OCI-LY3 (cell line): ENCODE results near the gene SULT1C3.

Source experiments
- H2AFZ ChIP-seq: fragments of 200-600, 300-600 bp; shearing (Covaris generic); 2 replicates; pipeline ENCODE4 v1.6.0; 2014; ENCODE audit warnings: antibody characterized with exemption, low read depth, low read length
- H3K27ac ChIP-seq: fragments of 200-600, 300-600 bp; sonication (generic); 2 replicates; pipeline ENCODE4 v1.5.1; 2014; ENCODE audit warnings: mild to moderate bottlenecking, low read length, moderate library complexity, mixed read lengths
- H3K27me3 ChIP-seq: fragments of 200-600, 300-600 bp; sonication (generic); 2 replicates; pipeline ENCODE4 v1.6.1; 2014; ENCODE audit warnings: low read depth, low read length, mixed read lengths
- H3K36me3 ChIP-seq: fragments of 200-600, 300-600 bp; sonication (generic); replicated peaks from 2 replicates; pipeline ENCODE3; 2014; ENCODE audit warnings: low read depth, low read length, mixed read lengths
- H3K4me1 ChIP-seq: fragments of 300-600, 200-600 bp; sonication (generic); 2 replicates; pipeline ENCODE4 v1.6.1; 2014; ENCODE audit warnings: low read length, mixed read lengths
- H3K4me2 ChIP-seq: fragments of 200-600, 300-600 bp; sonication (generic); 2 replicates; pipeline ENCODE4 v1.6.1; 2014; ENCODE audit warnings: low read length, mixed read lengths
- H3K4me3 ChIP-seq: fragments of 300-600, 200-600 bp; sonication (generic); 2 replicates; pipeline ENCODE4 v1.5.1; 2014; ENCODE audit warnings: antibody characterized with exemption, mild to moderate bottlenecking, low read length, moderate library complexity
- H3K79me2 ChIP-seq: fragments of 300-600, 200-600 bp; shearing (Covaris generic); 2 replicates; pipeline ENCODE4 v1.6.1; 2014; ENCODE audit warnings: mild to moderate bottlenecking, low read length, mixed read lengths
- H3K9ac ChIP-seq: fragments of 300-600, 200-600 bp; shearing (Covaris generic); 2 replicates; pipeline ENCODE4 v1.6.0; 2014; ENCODE audit warnings: mild to moderate bottlenecking, low read length, moderate library complexity
- H3K9me3 ChIP-seq: fragments of 200-600, 300-600 bp; shearing (Covaris generic); 2 replicates; pipeline ENCODE4 v1.6.1; 2014; ENCODE audit warnings: low read length, mixed read lengths; ENCODE audit not compliant: insufficient read depth
- H4K20me1 ChIP-seq: fragments of 200-600, 300-600 bp; sonication (generic); 2 replicates; pipeline ENCODE4 v1.6.1; 2016; ENCODE audit warnings: low read length, mixed read lengths; ENCODE audit not compliant: insufficient read depth
- CTCF ChIP-seq: fragments of 200-600, 300-600 bp; sonication (generic); IDR thresholded peaks from 2 replicates; pipeline ENCODE4 v1.5.1; 2014; ENCODE audit warnings: antibody characterized with exemption, low read length, low read depth
- EZH2phosphoT487 ChIP-seq: fragments of 200-600 bp; shearing (Covaris generic); IDR thresholded peaks from 2 replicates; pipeline ENCODE4 v1.6.1; 2018; ENCODE audit warnings: antibody characterized with exemption, mixed run types, low read depth

The SULT1C3 gene

DNA sequence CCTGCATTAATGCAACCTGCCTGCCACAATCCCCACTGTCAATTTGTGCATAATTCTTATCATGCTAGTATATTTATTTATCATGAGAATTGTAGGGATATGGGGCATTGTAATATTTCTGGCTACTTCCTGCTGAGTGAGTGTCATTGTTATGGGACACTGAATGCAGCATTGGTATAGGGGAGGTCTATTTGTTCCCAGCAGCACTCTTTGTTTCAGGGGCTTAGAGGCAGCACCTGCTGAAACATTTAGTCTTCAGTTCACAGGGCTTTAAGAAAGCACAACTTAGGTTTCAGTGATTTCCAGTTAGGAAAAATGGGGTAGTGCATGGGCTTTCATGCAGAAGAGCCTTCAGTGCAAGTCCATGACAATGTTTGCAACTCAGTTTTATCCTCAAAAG lies 23.6 kb downstream of the SULT1C3 start:
- H3K79me2 ChIP-seq = no peaks in the 10 kb centered on the region
- H2AFZ ChIP-seq = no peak overlapping the region
- no peaks in the 10 kb centered on the region for H3K4me1 ChIP-seq
- no peak overlapping the region for H3K9ac ChIP-seq
- H3K4me2 ChIP-seq = no peak overlapping the region
- H3K27ac ChIP-seq = no peak overlapping the region
- H3K9me3 ChIP-seq = no peaks in the 10 kb centered on the region
- no peak overlapping the region for H3K4me3 ChIP-seq
- H3K36me3 ChIP-seq = no peaks in the 10 kb centered on the region
- H3K27me3 ChIP-seq = peaks cover 15% of the 10 kb centered on the region; the same call in 1 of the 2 replicates
- TF ChIP-seq EZH2phosphoT487 (no peak), CTCF (no peak)
- H4K20me1 ChIP-seq = no peaks in the 10 kb centered on the region

DNA sequence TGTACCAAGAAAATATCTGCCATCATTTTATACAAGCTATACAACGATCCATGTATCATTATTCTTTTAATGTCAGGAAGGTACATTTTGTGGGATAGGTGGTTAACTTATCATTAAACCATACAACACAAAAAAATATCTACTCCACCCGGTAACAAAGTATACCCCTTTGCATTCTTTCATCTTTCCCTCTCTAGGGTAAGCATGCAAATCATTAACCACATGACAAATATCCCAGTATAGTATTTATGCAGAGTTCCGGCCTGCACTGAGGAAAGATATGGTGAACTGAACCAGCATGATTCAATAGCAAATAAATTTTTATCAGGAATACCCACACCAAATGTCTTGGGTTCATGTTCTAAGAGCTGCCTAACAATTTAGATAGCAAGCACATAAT lies 26.4 kb downstream of the SULT1C3 start:
- no peak overlapping the region for H3K4me3 ChIP-seq
- no peak overlapping the region for H3K9ac ChIP-seq
- H3K9me3 ChIP-seq = no peaks in the 10 kb centered on the region
- no peak overlapping the region for H3K4me2 ChIP-seq
- no peak overlapping the region for H3K27ac ChIP-seq
- no peak overlapping the region for H2AFZ ChIP-seq
- H3K4me1 ChIP-seq = no peaks in the 10 kb centered on the region
- H3K27me3 ChIP-seq = peaks cover 15% of the 10 kb centered on the region; the same call in 1 of the 2 replicates
- no peaks in the 10 kb centered on the region for H4K20me1 ChIP-seq
- H3K36me3 ChIP-seq = no peaks in the 10 kb centered on the region
- no peaks in the 10 kb centered on the region for H3K79me2 ChIP-seq
- no peak for TF ChIP-seq EZH2phosphoT487
- no peak for TF ChIP-seq CTCF

GRCh38 chr2:108267101-108267500 lies 27.3 kb downstream of the SULT1C3 start:
- H3K27ac ChIP-seq = no peak overlapping the region
- H3K4me2 ChIP-seq = no peak overlapping the region
- no peaks in the 10 kb centered on the region for H4K20me1 ChIP-seq

DNA sequence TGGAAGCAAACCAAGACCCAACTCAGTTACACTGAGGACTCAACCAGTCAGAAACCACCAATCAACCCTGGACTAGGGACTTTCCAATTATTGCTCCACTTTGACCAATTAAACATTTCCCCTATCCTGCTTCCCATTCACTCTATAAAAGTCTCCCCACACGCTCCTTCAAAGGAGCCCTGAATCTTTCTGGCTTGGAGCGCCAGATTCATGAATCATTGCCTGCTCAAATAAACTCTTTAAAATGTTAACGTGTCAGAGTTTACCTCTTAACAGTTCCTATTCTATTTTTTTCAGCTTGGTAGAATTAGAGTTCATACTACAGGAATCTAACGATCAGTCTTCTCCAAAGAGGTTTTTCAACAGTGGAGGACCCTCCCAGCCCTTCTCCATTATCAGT lies 28.2 kb downstream of the SULT1C3 start:
- H3K36me3 ChIP-seq = no peaks in the 10 kb centered on the region
- TF ChIP-seq CTCF (no peak), EZH2phosphoT487 (no peak)
- no peak overlapping the region for H3K4me2 ChIP-seq
- H3K9me3 ChIP-seq = no peaks in the 10 kb centered on the region
- H4K20me1 ChIP-seq = no peaks in the 10 kb centered on the region
- peaks cover 15% of the 10 kb centered on the region; the same call in 1 of the 2 replicates for H3K27me3 ChIP-seq
- no peak overlapping the region for H3K9ac ChIP-seq
- H2AFZ ChIP-seq = no peak overlapping the region
- H3K4me1 ChIP-seq = no peaks in the 10 kb centered on the region
- H3K79me2 ChIP-seq = no peaks in the 10 kb centered on the region
- no peak overlapping the region for H3K27ac ChIP-seq
- no peak overlapping the region for H3K4me3 ChIP-seq

More at GRCh38 chr2:108267101-108267500, 27.3 kb downstream of the SULT1C3 start:
- TF ChIP-seq EZH2phosphoT487 (no peak), CTCF (no peak)
- Histone ChIP-seq H3K9ac (no peak overlapping the region), H3K9me3 (no peaks in the 10 kb centered on the region), H3K4me1 (no peaks in the 10 kb centered on the region), H3K27me3 (peaks cover 15% of the 10 kb centered on the region; the same call in 1 of the 2 replicates), H3K4me3 (no peak overlapping the region), H3K36me3 (no peaks in the 10 kb centered on the region), H3K79me2 (no peaks in the 10 kb centered on the region), H2AFZ (no peak overlapping the region)
